SK-N-SH treated with all-trans-retinoic acid at 6 μM for 48 hours (cell line): ENCODE measurements around the gene KLHL40.

ENCODE experiments used
- ATAC-seq: fragments of 200-7000 bp; cut with Tn5 transposase; 3 replicates; pipeline ENCODE4 v1.9.1; 2020; ENCODE audit warnings: mild to moderate bottlenecking, moderate library complexity
- ARNTL ChIP-seq: fragments of 450-650 bp; formaldehyde crosslinking; IDR thresholded peaks from 2 replicates; pipeline ENCODE4 v1.5.0; 2020; ENCODE audit warnings: low read depth, mild to moderate bottlenecking, moderate library complexity, borderline replicate concordance
- BACH2 ChIP-seq: fragments of 250-450 bp; sonication (Bioruptor Pico); IDR thresholded peaks from 2 replicates; pipeline ENCODE4 v1.9.0; 2021; ENCODE audit warnings: mild to moderate bottlenecking, borderline replicate concordance
- CREB5 ChIP-seq: fragments of 250-450 bp; sonication (Bioruptor Pico); IDR thresholded peaks from 2 replicates; pipeline ENCODE4 v1.5.1; 2020; ENCODE audit warnings: low read depth, mild to moderate bottlenecking, moderate library complexity
- CSDC2 ChIP-seq: fragments of 250-450 bp; sonication (Bioruptor Pico); IDR thresholded peaks from 2 replicates; pipeline ENCODE4 v1.5.0; 2020; ENCODE audit warnings: mild to moderate bottlenecking, moderate library complexity
- CSRNP3 ChIP-seq: fragments of 250-450 bp; sonication (Bioruptor Pico); IDR thresholded peaks from 2 replicates; pipeline ENCODE4 v1.5.1; 2021; ENCODE audit warnings: mild to moderate bottlenecking, moderate library complexity
- ESRRG ChIP-seq: fragments of 250-450 bp; sonication (Bioruptor Pico); IDR thresholded peaks from 2 replicates; pipeline ENCODE4 v1.6.1; 2021; ENCODE audit warnings: mild to moderate bottlenecking
- GLIS3 ChIP-seq: fragments of 250-450 bp; sonication (Bioruptor Pico); IDR thresholded peaks from 2 replicates; pipeline ENCODE4 v1.5.0; 2020; ENCODE audit warnings: mild to moderate bottlenecking, moderate library complexity
- OSR1 ChIP-seq: fragments of 250-450 bp; sonication (Bioruptor Pico); IDR thresholded peaks from 2 replicates; pipeline ENCODE4 v1.8.0; 2022; ENCODE audit warnings: moderate library complexity, mild to moderate bottlenecking, inconsistent platforms
- PATZ1 ChIP-seq: fragments of 250-450 bp; sonication (Bioruptor Pico); IDR thresholded peaks from 2 replicates; pipeline ENCODE4 v1.8.0; 2020; ENCODE audit warnings: mild to moderate bottlenecking, moderate library complexity, borderline replicate concordance
- POU6F1 ChIP-seq: fragments of 250-450 bp; sonication (Bioruptor Pico); IDR thresholded peaks from 2 replicates; pipeline ENCODE4 v1.8.0; 2021; ENCODE audit warnings: low read depth, mild to moderate bottlenecking, moderate library complexity, borderline replicate concordance
- PPARA ChIP-seq: fragments of 250-450 bp; sonication (Bioruptor Pico); IDR thresholded peaks from 2 replicates; pipeline ENCODE4 v1.5.0; 2020; ENCODE audit warnings: mild to moderate bottlenecking, borderline replicate concordance
- RARB ChIP-seq: fragments of 250-450 bp; sonication (Bioruptor Pico); IDR thresholded peaks from 2 replicates; pipeline ENCODE4 v1.8.0; 2021; ENCODE audit warnings: mild to moderate bottlenecking, moderate library complexity
- SNAI2 ChIP-seq: fragments of 250-450 bp; sonication (Bioruptor Pico); IDR thresholded peaks from 2 replicates; pipeline ENCODE4 v1.5.0; 2020; ENCODE audit warnings: mild to moderate bottlenecking, moderate library complexity
- TCF4 ChIP-seq: fragments of 250-450 bp; sonication (Bioruptor Pico); IDR thresholded peaks from 2 replicates; pipeline ENCODE4 v1.8.0; 2021; ENCODE audit warnings: mild to moderate bottlenecking, moderate library complexity, borderline replicate concordance
- TOX ChIP-seq: fragments of 250-450 bp; sonication (Bioruptor Pico); IDR thresholded peaks from 2 replicates; pipeline ENCODE4 v1.8.0; 2021; ENCODE audit warnings: mild to moderate bottlenecking, moderate library complexity, borderline replicate concordance
- TSHZ2 ChIP-seq: fragments of 250-450 bp; sonication (Bioruptor Pico); IDR thresholded peaks from 2 replicates; pipeline ENCODE4 v1.5.0; 2020; ENCODE audit warnings: mild to moderate bottlenecking, moderate library complexity
- ZC3H10 ChIP-seq: fragments of 250-450 bp; sonication (Bioruptor Pico); IDR thresholded peaks from 2 replicates; pipeline ENCODE4 v1.5.1; 2021; ENCODE audit warnings: mild to moderate bottlenecking, moderate library complexity
- ZFP3 ChIP-seq: fragments of 250-450 bp; sonication (Bioruptor Pico); IDR thresholded peaks from 2 replicates; pipeline ENCODE4 v1.5.0; 2020; ENCODE audit warnings: mild to moderate bottlenecking, moderate library complexity
- ZNF565 ChIP-seq: fragments of 450-650 bp; formaldehyde crosslinking; conservative IDR thresholded peaks from 2 replicates; pipeline ENCODE4 v1.5.0; 2020; ENCODE audit warnings: low read depth, mild to moderate bottlenecking, moderate library complexity
- ZNF8 ChIP-seq: fragments of 450-650 bp; formaldehyde crosslinking; IDR thresholded peaks from 2 replicates; pipeline ENCODE4 v1.5.0; 2020; ENCODE audit warnings: mild to moderate bottlenecking, moderate library complexity

KLHL40 gene

GRCh38 chr3:42640771-42641370 lies 44.5 kb upstream of the KLHL40 start:
- TF ChIP-seq ZFP3 (CRISPR knock-in tag) (no peak), BACH2 (CRISPR knock-in tag) (no peak), CREB5 (CRISPR knock-in tag) (no peak), PPARA (no peak), CSRNP3 (CRISPR knock-in tag) (no peak), ZC3H10 (CRISPR knock-in tag) (no peak), TSHZ2 (CRISPR knock-in tag) (no peak), OSR1 (no peak), GLIS3 (no peak), RARB (CRISPR knock-in tag) (no peak), TOX (CRISPR knock-in tag) (no peak), TCF4 (CRISPR knock-in tag) (no peak), POU6F1 (CRISPR knock-in tag) (no peak), ARNTL (CRISPR knock-in tag) (no peak), SNAI2 (CRISPR knock-in tag) (no peak)
- ATAC-seq = no peak

GRCh38 chr3:42647821-42648459 lies 37.4 kb upstream of the KLHL40 start:
- no peak for TF ChIP-seq SNAI2 (CRISPR knock-in tag)
- TF ChIP-seq ESRRG (CRISPR knock-in tag) = no peak
- TF ChIP-seq ZFP3 (CRISPR knock-in tag) = no peak
- no peak for TF ChIP-seq PPARA
- no peak for TF ChIP-seq ZNF565 (CRISPR knock-in tag)
- TF ChIP-seq TCF4 (CRISPR knock-in tag) = no peak
- TF ChIP-seq ZC3H10 (CRISPR knock-in tag) = no peak
- TF ChIP-seq, all 23 proteins: peak for 0
- ATAC-seq = no peak

- ATAC-seq = no peak
- no peak for TF ChIP-seq CSDC2 (CRISPR knock-in tag)
- no peak for TF ChIP-seq BACH2 (CRISPR knock-in tag)
- TF ChIP-seq TSHZ2 (CRISPR knock-in tag) = no peak
- TF ChIP-seq ZNF565 (CRISPR knock-in tag) = no peak
- TF ChIP-seq PATZ1 = no peak
- TF ChIP-seq ZNF8 (CRISPR knock-in tag) = no peak
- TF ChIP-seq ZC3H10 (CRISPR knock-in tag) = no peak
- no peak for TF ChIP-seq PPARA
- TF ChIP-seq POU6F1 (CRISPR knock-in tag) = no peak
- no peak for TF ChIP-seq RARB (CRISPR knock-in tag)
- TF ChIP-seq CSRNP3 (CRISPR knock-in tag) = no peak
- no peak for TF ChIP-seq ZFP3 (CRISPR knock-in tag)
Measured at GRCh38 chr3:42649006-42649405, 36.3 kb upstream of the KLHL40 start.
